ENCODE data around the gene MINPP1.

DNA sequence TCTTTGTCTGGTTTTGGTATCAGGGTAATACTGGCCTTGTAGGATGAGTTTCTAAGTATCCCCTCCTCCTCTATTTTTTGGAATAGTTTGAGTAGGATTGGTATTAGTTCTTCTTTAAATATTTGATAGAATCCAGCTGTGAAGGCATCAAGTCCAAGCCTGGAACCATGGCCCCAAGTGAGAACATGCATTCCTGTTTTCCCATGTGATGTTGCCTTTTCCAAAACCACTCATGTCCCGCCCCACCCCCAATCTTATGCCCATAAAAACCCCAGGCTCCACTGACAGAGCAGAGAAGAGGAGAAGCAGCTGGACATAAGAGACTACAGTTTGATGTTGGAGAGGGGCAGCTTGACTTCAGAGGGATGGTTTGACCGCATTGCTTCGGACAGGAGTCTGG is 71.2 kb downstream of the MINPP1 start:
- TF ChIP-seq, protein P1, sequence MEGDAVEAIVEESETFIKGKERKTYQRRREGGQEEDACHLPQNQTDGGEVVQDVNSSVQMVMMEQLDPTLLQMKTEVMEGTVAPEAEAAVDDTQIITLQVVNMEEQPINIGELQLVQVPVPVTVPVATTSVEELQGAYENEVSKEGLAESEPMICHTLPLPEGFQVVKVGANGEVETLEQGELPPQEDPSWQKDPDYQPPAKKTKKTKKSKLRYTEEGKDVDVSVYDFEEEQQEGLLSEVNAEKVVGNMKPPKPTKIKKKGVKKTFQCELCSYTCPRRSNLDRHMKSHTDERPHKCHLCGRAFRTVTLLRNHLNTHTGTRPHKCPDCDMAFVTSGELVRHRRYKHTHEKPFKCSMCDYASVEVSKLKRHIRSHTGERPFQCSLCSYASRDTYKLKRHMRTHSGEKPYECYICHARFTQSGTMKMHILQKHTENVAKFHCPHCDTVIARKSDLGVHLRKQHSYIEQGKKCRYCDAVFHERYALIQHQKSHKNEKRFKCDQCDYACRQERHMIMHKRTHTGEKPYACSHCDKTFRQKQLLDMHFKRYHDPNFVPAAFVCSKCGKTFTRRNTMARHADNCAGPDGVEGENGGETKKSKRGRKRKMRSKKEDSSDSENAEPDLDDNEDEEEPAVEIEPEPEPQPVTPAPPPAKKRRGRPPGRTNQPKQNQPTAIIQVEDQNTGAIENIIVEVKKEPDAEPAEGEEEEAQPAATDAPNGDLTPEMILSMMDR (IDR thresholded peaks at IDR 0.05; ENCODE audit: low read length), result no peak
- TF ChIP-seq EZH2 (IDR thresholded peaks at IDR 0.05; ENCODE audit: borderline replicate concordance, low read length), result no peak
